Adrenal gland (tissue), 5 donors: ENCODE measurements around the gene CREBBP.

Experiments used
- POLR2A ChIP-seq, 2 donors: fragments of 450-650 bp; IDR thresholded peaks; one replicate each; pipeline ENCODE4 v1.6.1; 2017; ENCODE audit warnings: antibody characterized with exemption in 2 of 2, mild to moderate bottlenecking in 2 of 2, moderate library complexity in 1 of 2
- TF ChIP-seq, protein P1 (sequence below), 6 experiments: fragments of 450-650 bp in 4 of 6; fragments of 200-600 bp in 2 of 6; sonication (generic) in 1 of 6; IDR thresholded peaks; 1 replicate in 5 of 6; 2 replicates in 1 of 6; pipeline versions ENCODE4 v1.5.1 to v1.8.0; 2016 to 2021; ENCODE audit warnings: antibody characterized with exemption in 6 of 6, mild to moderate bottlenecking in 2 of 6, moderate library complexity in 1 of 6
- donor health status: DM: no; HTN: no; CAD: no.

DNA sequence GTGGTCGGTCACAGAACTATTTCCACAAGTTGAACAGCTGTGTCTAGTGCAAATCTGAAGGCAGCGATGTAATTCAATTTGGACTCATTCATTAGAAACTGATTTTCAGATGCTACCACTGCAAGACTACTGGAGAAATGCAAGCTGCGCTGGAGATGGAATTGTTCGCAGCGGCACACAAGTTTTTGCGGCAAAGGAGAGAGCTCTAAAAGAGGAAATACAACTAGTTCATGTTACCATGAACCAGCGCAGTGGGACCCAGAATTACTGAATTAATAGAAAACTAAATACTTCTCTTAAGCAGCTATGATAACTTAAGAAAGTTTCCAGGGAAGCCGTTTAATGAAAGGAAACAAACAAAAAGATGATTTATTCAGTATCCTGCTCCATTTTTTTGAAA lies 1.9 kb downstream of the CREBBP start:
- TF ChIP-seq, protein P1, sequence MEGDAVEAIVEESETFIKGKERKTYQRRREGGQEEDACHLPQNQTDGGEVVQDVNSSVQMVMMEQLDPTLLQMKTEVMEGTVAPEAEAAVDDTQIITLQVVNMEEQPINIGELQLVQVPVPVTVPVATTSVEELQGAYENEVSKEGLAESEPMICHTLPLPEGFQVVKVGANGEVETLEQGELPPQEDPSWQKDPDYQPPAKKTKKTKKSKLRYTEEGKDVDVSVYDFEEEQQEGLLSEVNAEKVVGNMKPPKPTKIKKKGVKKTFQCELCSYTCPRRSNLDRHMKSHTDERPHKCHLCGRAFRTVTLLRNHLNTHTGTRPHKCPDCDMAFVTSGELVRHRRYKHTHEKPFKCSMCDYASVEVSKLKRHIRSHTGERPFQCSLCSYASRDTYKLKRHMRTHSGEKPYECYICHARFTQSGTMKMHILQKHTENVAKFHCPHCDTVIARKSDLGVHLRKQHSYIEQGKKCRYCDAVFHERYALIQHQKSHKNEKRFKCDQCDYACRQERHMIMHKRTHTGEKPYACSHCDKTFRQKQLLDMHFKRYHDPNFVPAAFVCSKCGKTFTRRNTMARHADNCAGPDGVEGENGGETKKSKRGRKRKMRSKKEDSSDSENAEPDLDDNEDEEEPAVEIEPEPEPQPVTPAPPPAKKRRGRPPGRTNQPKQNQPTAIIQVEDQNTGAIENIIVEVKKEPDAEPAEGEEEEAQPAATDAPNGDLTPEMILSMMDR (IDR thresholded peaks at IDR 0.05) = no peak
- no peak for TF ChIP-seq POLR2A (IDR thresholded peaks at IDR 0.05)
